Mammary epithelial cell (primary cell): ENCODE data around the gene FYN.

Experiments used
- EZH2 ChIP-seq: IDR thresholded peaks from 2 replicates; pipeline ENCODE4 v1.6.1; 2012; ENCODE audit warnings: low read length, inconsistent platforms, borderline replicate concordance
- TF ChIP-seq, protein P1 (sequence below), 2 donors: IDR thresholded peaks in 1 of 2; conservative IDR thresholded peaks in 1 of 2; 2 replicates each; pipeline ENCODE4 v1.5.1; 2011 to 2012; ENCODE audit warnings: inconsistent platforms in 2 of 2, low read length in 2 of 2, mild to moderate bottlenecking in 2 of 2, control low read depth in 1 of 2, low read depth in 1 of 2; ENCODE audit not compliant: insufficient read depth in 1 of 2; ENCODE audit errors: extremely low read depth in 1 of 2

DNA sequence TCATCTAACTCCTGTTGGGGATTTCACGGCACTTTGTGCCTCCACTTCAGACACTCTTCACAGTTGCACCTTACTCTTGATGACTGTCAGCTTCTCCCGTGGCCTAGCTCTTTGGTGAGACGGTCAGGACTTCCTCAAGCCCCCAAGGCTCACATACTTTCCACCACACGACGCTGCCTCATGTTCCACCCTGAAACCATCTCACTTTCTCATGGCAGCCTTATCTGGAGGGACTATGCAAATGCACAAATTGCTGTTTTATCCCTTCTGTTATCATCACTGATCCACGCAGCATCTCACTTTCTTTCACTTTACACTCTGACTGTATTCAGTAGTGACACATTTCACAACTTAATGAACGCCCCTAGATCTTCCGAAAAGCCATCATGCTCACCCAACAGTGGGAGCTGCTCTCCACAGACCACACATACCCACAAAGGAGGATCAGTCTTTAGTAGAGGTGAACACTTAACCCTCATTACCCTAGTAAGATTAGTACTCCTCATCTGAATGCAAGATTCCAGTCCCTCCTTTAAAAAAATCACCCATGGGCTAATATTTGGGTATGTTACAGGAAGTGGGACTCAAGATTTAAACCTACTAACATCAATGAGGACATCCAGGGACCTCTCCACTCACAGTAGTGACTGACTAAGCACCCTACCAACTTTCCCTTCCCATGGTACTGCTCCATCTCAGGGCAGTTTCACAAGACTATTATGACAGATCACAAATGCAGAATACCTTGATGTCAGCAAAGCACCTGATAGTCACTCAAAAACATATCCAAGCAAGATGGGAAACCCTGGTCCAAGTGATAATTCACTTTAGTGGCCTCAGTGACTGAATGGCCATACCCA lies 35.4 kb downstream of the FYN start:
- TF ChIP-seq, protein P1, sequence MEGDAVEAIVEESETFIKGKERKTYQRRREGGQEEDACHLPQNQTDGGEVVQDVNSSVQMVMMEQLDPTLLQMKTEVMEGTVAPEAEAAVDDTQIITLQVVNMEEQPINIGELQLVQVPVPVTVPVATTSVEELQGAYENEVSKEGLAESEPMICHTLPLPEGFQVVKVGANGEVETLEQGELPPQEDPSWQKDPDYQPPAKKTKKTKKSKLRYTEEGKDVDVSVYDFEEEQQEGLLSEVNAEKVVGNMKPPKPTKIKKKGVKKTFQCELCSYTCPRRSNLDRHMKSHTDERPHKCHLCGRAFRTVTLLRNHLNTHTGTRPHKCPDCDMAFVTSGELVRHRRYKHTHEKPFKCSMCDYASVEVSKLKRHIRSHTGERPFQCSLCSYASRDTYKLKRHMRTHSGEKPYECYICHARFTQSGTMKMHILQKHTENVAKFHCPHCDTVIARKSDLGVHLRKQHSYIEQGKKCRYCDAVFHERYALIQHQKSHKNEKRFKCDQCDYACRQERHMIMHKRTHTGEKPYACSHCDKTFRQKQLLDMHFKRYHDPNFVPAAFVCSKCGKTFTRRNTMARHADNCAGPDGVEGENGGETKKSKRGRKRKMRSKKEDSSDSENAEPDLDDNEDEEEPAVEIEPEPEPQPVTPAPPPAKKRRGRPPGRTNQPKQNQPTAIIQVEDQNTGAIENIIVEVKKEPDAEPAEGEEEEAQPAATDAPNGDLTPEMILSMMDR (conservative IDR thresholded peaks at IDR 0.05 in 1 of 2, IDR thresholded peaks at IDR 0.05 in 1 of 2; ENCODE audit: extremely low read depth in 1 of 2, insufficient read depth in 1 of 2, low read depth in 1 of 2, low read length in 2 of 2) = no peak
- no peak for TF ChIP-seq EZH2
